KMS-11 (cell line): Measurements from ENCODE around the gene TMCO6.
A peak's percentile ranks its signal among the peaks of the same experiment; 100 is the strongest.

ENCODE experiments used
- H2AFZ ChIP-seq: fragments of 200-600 bp; sonication (generic); 2 replicates; pipeline ENCODE4 v1.6.1; 2016; ENCODE audit warnings: antibody characterized with exemption, mixed run types, low read depth
- H3K27ac ChIP-seq: fragments of 200-600 bp; sonication (generic); 2 replicates; pipeline ENCODE4 v1.6.1; 2016; ENCODE audit warnings: mild to moderate bottlenecking, mixed run types
- H3K27me3 ChIP-seq: fragments of 200-600 bp; sonication (generic); 2 replicates; pipeline ENCODE4 v1.6.1; 2017; ENCODE audit warnings: mild to moderate bottlenecking, low read depth, mixed run types, moderate library complexity; ENCODE audit not compliant: insufficient read depth
- H3K36me3 ChIP-seq: fragments of 200-600 bp; sonication (generic); 2 replicates; pipeline ENCODE4 v1.6.1; 2017; ENCODE audit warnings: mild to moderate bottlenecking, mixed run types; ENCODE audit not compliant: insufficient read depth
- H3K4me1 ChIP-seq: fragments of 200-600 bp; sonication (generic); 2 replicates; pipeline ENCODE4 v1.6.1; 2016; ENCODE audit warnings: mild to moderate bottlenecking, low read depth, mixed run types; ENCODE audit not compliant: poor library complexity, severe bottlenecking
- H3K4me2 ChIP-seq: fragments of 200-600 bp; sonication (generic); 2 replicates; pipeline ENCODE4 v1.7.0; 2016; ENCODE audit warnings: mild to moderate bottlenecking, mixed run types
- H3K4me3 ChIP-seq: fragments of 200-600 bp; sonication (generic); IDR thresholded peaks from 2 replicates; pipeline ENCODE4 v1.6.1; 2017; ENCODE audit warnings: low read depth, low read length, mixed read lengths; ENCODE audit not compliant: insufficient read depth
- H3K79me2 ChIP-seq: fragments of 200-600 bp; sonication (generic); 2 replicates; pipeline ENCODE4 v1.6.1; 2016; ENCODE audit warnings: low read depth, mixed run types; ENCODE audit not compliant: insufficient read depth
- H3K9ac ChIP-seq: fragments of 200-600 bp; sonication (generic); 2 replicates; pipeline ENCODE4 v1.6.1; 2016; ENCODE audit warnings: mild to moderate bottlenecking, mixed run types
- H4K20me1 ChIP-seq: fragments of 200-600 bp; sonication (generic); 2 replicates; pipeline ENCODE4 v1.6.1; 2016; ENCODE audit warnings: mild to moderate bottlenecking, mixed run types; ENCODE audit not compliant: insufficient read depth
- CTCF ChIP-seq: fragments of 200-600 bp; sonication (generic); conservative IDR thresholded peaks from 2 replicates; pipeline ENCODE4 v1.6.1; 2017; ENCODE audit warnings: low read depth, mild to moderate bottlenecking, antibody characterized with exemption, low read length, moderate library complexity, mixed read lengths

Gene TMCO6

GRCh38 chr5:140690941-140691924, 52.0 kb downstream of the TMCO6 start, which contains the start of the genes HARS1 and HARS2:
HARS1 (minus strand) TSS chr5:140691370; CDS start chr5:140691304, 66 bp downstream.
HARS2 (plus strand) TSS chr5:140691455; CDS start chr5:140691649, 194 bp downstream.
- H3K4me2 ChIP-seq = peak within 1 kb of the TSS; percentile 95
- H3K27me3 ChIP-seq = no peaks in the 10 kb centered on the region
- H3K4me1 ChIP-seq = peaks cover 19% of the 10 kb centered on the region
- peak within 1 kb of the TSS; percentile 60 for H3K27ac ChIP-seq
- H3K79me2 ChIP-seq = peaks cover 32% of the 10 kb centered on the region; the same call in 1 of the 2 replicates
- peak within 1 kb of the TSS; percentile 93 for H2AFZ ChIP-seq
- TF ChIP-seq CTCF = no peak
- no peak within 1 kb of the TSS for H3K4me3 ChIP-seq
- no peaks in the 10 kb centered on the region for H4K20me1 ChIP-seq
- peak within 1 kb of the TSS; percentile 69 for H3K9ac ChIP-seq
- no peaks in the 10 kb centered on the region for H3K36me3 ChIP-seq

- H3K79me2 ChIP-seq = peaks cover 31% of the 10 kb centered on the region; the same call in 1 of the 2 replicates
- no peaks in the 10 kb centered on the region for H4K20me1 ChIP-seq
- no peak overlapping the region for H2AFZ ChIP-seq
- H3K4me3 ChIP-seq = no peak overlapping the region
- no peak overlapping the region for H3K27ac ChIP-seq
- no peak overlapping the region for H3K9ac ChIP-seq
- no peak overlapping the region for H3K4me2 ChIP-seq
- 0 out of 2 replicates have a peak, but pooled peaks cover 4% of the 10 kb centered on the region for H3K36me3 ChIP-seq
- H3K4me1 ChIP-seq = peaks cover 12% of the 10 kb centered on the region
- no peaks in the 10 kb centered on the region for H3K27me3 ChIP-seq
- TF ChIP-seq CTCF = no peak
Observed at GRCh38 chr5:140694276-140694675, 55.0 kb downstream of the TMCO6 start.
